NCI-H460 (cell line): ENCODE measurements around the gene ANG. TPM values are rescaled to one million over a fixed set of nuclear protein-coding genes. Genes with fewer than 3 reads are reported as not detected.

Source experiments
- DNase-seq: peaks from one replicate; pipeline ENCODE4 v3.0.0-alpha.2; 2016; ENCODE audit warnings: low read depth; ENCODE audit errors: extremely low read depth
- total RNA-seq: library from RNA; depleted of rRNA; stranded (reverse); fragments of >200 nt; shearing (Covaris generic); gene quantifications from 2 replicates; pipeline ENCODE4 v1.2.3, GENCODE V29; 2014

Gene ANG
- total RNA-seq, 1 experiment from 2014 or later = 14.7 TPM

DNA sequence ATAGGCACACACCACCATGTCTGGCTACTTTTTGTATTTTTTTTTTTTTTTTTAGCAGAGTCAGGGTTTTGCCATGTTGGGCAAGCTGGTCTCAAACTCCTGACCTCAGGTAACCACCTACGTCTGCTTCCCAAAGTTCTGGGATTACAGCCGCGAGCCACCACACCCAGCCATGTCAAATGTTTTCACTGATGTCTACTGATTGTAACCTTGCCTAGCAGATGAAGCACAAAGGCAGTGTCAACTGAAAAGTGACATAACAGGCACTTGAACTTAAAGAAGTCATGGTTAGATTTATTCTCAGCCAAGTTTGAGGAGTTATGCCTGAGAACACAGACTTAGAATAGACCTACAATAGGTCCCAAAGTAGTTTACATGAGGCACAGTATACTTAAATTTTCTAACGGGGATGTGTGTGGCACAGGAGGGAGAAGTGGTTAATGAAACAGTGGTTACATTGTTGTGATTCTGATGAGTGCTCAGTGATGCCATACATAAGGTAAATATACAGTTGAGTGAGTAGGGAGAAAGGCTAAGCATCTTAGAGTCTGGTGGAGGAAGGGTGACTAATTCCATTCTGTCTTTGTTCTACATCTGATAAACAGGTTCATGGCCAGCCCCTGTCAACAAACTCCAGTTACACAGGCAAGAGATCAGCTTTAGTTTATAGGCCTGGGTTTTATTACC lies 16.8 kb upstream of the ANG start:
- DNase-seq = no peak

DNA sequence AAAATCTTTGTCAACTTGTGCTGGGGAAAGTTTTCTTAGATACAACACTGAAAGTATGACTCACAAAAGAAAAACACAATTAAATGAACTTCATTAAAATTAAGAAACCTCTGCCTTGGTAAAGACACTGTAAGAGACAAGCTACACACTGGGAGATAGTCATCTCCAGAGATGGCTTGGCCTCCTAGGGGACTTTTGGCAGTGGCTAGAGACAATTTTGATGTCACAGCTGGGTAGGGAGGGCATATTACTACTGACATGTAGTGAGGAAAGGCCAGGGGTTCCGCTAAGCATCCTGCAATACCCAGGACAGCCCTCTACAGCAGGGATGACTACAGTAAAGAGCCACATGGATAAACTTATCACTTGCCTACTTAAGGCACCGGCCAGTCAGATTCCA lies 12.9 kb upstream of the ANG start:
- no peak for DNase-seq

GRCh38 chr14:20676072-20676471 lies 12.5 kb upstream of the ANG start:
- no peak for DNase-seq

GRCh38 chr14:20679907-20680306 lies 8.7 kb upstream of the ANG start:
- no peak for DNase-seq

DNA sequence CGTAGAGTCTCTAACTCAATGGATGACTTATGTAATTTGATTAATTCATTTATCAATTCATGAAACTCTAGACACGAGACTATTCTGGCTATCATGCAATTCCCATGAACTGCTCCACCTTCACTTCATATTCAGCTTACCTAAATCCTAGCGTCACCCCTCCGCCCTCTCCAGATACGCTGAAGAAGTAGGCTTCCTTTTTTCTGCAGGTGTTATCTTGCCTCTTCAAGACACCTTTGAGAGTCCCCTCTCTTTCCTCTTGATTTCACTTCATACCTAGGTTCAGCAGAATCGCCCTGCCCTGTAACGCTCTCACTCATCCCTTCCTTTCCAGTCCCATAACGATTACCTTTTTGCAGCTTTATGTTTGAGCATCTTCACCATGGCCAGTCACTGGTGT lies 8.2 kb upstream of the ANG start:
- no peak for DNase-seq

DNA sequence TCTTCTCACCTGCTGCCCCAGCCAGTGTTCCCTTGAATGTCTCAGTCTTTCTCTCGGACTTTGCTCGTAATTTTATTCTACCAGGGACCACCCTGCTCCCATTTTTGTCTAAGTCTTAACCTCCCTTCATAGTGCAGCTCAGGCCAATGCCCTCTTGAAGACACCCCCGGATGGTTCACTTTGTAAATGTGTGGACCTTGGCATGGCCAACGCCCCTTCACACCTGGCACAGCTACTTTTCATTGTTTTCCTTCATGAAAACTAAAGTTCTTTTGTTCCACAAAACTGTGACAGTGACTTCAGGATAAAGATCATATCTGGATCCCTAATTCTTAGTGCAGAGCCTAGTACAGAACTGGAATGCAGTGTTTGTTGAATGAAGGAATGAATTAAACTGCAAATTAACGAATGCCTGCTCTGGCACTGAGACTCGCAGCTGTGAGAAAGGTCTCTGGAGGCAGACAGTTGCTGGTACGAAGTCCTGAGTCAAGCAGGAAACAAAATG lies 7.7 kb upstream of the ANG start:
- DNase-seq = no peak

GRCh38 chr14:20681348-20682126 lies 7.0 kb upstream of the ANG start:
- DNase-seq = peak; percentile 92

GRCh38 chr14:20682127-20682434 lies 6.5 kb upstream of the ANG start:
- no peak for DNase-seq

DNA sequence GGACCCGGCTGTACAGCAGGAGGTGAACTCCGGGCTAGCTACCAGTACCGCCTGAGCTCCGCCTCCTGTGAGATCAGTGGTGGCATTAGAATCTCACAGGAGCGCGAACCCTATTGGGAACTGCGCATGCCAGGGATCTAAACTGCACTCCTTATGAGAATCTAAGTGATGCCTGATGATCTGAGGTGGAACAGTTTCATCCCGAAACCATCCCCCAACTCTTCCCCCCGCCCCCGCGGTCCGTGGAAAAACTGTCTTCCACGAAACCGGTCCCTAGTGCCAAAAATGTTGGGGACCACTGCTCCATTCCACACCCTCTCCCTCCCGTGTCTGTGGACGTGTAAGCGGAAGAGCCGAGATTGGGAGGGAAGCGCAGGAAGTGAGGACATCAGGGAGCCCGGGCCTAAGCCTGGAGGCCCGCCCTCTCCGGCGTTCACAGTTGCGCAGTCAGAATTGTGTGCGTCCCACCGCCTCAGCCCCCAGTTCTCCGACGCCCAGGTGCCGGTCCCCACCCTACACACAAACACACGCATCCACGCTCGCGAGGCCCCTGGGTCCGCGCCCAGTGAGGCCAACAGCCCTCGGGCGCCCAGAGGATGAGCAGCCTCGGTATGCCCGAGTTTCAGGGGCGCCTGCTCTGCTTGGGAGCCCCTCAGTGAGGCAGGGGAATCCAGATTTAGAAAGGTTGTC lies 6.0 kb upstream of the ANG start:
- peak; percentile 93 for DNase-seq

- DNase-seq = peak; percentile 93
These were observed 5.3 kb upstream of the ANG start for GRCh38 chr14:20683125-20683890.

DNA sequence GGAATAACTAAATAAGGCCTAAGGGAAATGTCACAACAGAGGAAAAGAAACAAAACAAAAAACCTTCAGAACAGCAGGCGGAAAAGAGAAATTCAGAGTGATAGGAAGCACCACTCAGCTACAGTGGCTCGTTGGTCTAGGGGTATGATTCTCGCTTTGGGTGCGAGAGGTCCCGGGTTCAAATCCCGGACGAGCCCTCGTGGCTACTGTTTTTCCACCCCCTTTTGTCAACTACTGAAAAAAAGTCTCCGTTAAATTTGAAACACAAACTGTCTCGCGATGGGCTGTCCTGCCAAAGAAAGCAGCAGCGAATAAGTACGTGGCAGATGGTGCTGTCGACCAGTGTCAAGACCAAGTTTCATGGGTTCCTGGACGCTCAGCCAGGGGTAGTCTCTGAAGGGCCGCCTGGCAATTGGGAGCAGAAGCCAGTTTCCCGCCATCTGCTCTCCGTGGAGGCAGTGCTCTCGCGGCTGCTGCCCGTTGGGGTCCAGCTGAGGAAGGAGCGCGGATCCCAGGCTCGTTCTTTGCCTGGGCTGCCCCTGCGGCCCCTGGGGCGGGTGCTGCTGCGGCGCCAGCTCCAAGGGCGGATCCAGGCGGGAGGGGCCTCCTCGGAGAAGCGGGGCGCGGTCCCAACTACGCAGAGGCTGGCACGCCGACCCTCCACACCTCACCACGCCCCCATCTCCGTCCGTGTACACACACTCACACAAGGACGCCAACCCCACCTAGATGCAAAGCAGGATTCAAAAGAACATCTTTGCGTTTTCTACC lies 4.5 kb upstream of the ANG start, which contains the start of gene RNASE4:
TSS of gene RNASE4 (plus strand) at position 670 of the 771 bp plus-strand sequence. CDS start 14,812 bp downstream, outside the sequence.
- DNase-seq = peak; percentile 78

DNA sequence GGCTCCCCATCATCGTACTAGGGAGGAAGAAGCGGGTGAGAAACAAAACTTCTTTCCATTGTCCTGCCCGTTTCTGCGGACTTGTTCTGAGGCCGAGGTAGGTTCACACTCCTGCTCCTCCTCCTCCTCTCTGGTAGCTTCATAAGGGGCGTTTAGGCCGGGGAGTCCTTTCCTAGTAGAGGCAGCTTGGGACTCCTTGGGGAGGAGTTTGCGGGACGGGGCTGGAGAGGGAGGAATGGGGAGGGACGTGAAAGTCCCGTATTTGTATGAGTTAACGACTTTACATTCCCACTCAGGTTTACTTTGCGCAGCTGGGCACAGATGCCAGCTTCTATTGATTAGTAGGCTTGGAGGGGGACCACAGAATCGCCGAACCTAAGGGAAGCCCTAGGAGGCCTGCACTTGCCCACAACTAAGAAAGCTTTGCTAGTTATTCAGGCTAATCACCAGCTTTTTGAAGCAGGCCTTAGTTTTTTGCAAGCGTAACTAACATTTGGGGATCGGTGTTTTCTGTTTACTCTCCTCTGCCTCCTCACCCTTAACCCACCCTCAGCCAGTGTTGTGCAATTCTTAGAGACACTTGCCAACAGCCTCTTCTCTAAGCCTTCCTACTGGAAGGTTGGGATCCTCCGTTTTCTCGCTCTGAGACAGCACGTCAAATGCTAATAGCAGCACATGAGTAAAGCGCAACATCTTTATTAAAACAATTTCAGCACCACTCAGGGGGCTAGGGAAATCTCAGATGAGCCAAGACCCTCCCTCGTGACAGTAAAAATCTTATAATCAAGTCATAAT lies 3.7 kb upstream of the ANG start:
- peak; percentile 45 for DNase-seq

- DNase-seq = no peak
These were observed 2.0 kb upstream of the ANG start for GRCh38 chr14:20686386-20687143.

DNA sequence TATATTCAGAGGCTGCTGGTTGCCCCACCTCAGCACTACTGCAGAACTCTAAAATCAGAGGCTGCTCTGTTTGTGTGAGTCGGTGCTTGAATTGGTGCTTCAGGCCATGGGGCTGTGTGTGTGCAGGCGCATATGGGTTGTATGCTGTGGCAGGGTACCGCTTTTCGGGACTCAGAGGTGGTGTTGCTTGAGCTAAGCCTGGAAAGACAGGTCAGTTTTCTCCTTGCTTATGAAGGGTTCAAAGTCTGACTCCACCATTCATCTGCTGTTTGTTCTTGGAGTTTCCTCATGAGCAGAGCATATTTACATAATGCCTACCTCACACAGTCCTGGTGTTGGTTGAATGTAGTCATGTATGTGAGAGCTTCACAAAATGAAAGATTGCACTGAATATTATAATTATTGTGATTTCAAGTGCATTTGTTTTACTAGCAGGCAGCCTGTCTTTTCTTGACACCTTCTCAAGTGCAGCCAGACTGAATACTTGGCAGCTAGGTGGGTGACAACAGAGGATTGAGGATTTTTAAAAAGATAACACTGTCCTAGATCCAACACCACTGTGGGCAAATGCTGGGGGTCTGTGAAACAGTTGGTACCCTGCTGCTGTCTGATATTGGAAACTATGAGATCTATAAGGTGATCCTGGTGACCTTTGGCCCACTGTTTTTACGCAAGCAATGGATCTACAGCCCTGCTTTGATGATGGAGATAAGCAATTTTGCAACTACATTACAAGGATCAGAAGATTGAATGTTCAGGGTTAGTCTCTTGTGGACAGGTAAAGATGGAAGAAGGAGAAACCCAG lies 1.0 kb upstream of the ANG start:
- no peak for DNase-seq

GRCh38 chr14:20690848-20691640 lies 2.5 kb downstream of the ANG start:
- DNase-seq = peak; percentile 78

GRCh38 chr14:20692116-20692751 lies 3.7 kb downstream of the ANG start:
- DNase-seq = no peak
